WERI-Rb-1 (cell line): ENCODE data around the gene NDUFB6.
"Not testable (repeated sequence)": the region's sequence is repeated elsewhere in the genome, so short reads cannot be mapped to it uniquely, and the experiment has no call there.

Source experiments
- DNase-seq: peaks from one replicate; pipeline ENCODE4 v3.0.0-alpha.2; 2020
- H3K27ac ChIP-seq: fragments of 250-450 bp; sonication (Bioruptor Pico); 2 replicates; pipeline ENCODE4 v1.5.1; 2020; ENCODE audit warnings: mild to moderate bottlenecking, moderate library complexity
- H3K27me3 ChIP-seq: fragments of 250-450 bp; sonication (Bioruptor Pico); 2 replicates; pipeline ENCODE4 v1.5.1; 2021; ENCODE audit warnings: mild to moderate bottlenecking, low read depth, moderate library complexity; ENCODE audit not compliant: insufficient read depth, severe bottlenecking
- H3K36me3 ChIP-seq: fragments of 250-450 bp; sonication (Bioruptor Pico); 2 replicates; pipeline ENCODE4 v1.5.1; 2020; ENCODE audit warnings: mild to moderate bottlenecking, moderate library complexity
- H3K4me3 ChIP-seq: 2 replicates; pipeline ENCODE4 v1.5.1; 2011; ENCODE audit warnings: low read depth, mild to moderate bottlenecking, control low read depth, low read length
- H3K9me3 ChIP-seq: fragments of 250-450 bp; sonication (Bioruptor Pico); 2 replicates; pipeline ENCODE4 v1.5.1; 2021; ENCODE audit warnings: mild to moderate bottlenecking, moderate library complexity; ENCODE audit not compliant: severe bottlenecking
- CTCF ChIP-seq: IDR thresholded peaks from 2 replicates; pipeline ENCODE4 v1.5.1; 2011; ENCODE audit warnings: low read depth, mild to moderate bottlenecking, control low read depth, inconsistent platforms, low read length

Gene NDUFB6

GRCh38 chr9:32533336-32533735 is 39.6 kb downstream of the NDUFB6 start:
- TF ChIP-seq CTCF = no peak
- Histone ChIP-seq H3K4me3 (no peak overlapping the region), H3K27ac (no peak overlapping the region), H3K36me3 (no peaks in the 10 kb centered on the region), H3K27me3 (no peaks in the 10 kb centered on the region), H3K9me3 (no peaks in the 10 kb centered on the region)
- no peak for DNase-seq

- Histone ChIP-seq H3K4me3 (peak overlapping the region; percentile 62), H3K36me3 (no peaks in the 10 kb centered on the region), H3K27me3 (no peaks in the 10 kb centered on the region), H3K9me3 (no peaks in the 10 kb centered on the region), H3K27ac (no peak overlapping the region)
- TF ChIP-seq CTCF = no peak
- no peak for DNase-seq
These were observed 46.3 kb downstream of the NDUFB6 start for GRCh38 chr9:32526707-32527048.

DNA sequence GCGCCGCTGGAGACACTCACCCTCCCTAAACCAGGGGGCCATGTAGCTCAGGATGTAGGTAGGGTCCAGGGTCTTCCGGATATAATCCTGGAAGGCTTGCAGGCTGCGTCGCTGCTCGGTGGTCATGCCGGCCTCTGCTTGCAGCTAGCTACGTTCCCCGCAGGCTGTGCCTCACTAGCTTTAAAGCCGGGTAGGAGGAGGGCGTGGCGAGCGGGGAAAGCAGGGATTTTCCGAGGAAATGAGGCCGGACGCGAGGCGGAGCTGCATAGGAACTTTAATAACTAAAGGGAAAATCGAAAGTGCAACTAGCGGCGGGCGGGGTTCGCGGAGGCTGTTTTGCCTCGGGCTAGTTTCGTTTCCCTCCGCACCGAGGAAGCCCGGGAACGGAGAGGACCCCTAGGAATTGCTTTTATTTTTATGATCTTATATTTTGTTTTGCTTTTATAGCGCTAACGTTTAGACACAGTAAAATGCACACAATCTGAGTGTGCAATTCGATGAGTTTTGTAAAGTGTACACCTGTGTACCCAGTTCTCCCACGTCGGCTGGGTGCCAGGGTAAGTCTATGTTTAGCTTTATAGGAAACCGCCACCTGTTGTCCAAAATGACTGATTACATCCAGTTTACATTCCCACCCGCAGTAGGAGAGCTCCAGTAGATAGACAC is 46.8 kb downstream of the NDUFB6 start, which contains the start of gene RIGI:
RIGI (minus strand) TSS at position 156 of the 666 bp plus-strand sequence; CDS start at position 126, 30 bp downstream.
- Histone ChIP-seq H3K9me3 (no peaks in the 10 kb centered on the region), H3K27me3 (no peaks in the 10 kb centered on the region), H3K36me3 (no peaks in the 10 kb centered on the region), H3K4me3 (peak within 1 kb of the TSS; percentile 62), H3K27ac (no peak within 1 kb of the TSS)
- peak; percentile 40; the same call in 1 of the 2 replicates for TF ChIP-seq CTCF
- peak; percentile 80 for DNase-seq

- H3K36me3 ChIP-seq = no peaks in the 10 kb centered on the region
These were observed 47.3 kb downstream of the NDUFB6 start for GRCh38 chr9:32525709-32526030.

DNA sequence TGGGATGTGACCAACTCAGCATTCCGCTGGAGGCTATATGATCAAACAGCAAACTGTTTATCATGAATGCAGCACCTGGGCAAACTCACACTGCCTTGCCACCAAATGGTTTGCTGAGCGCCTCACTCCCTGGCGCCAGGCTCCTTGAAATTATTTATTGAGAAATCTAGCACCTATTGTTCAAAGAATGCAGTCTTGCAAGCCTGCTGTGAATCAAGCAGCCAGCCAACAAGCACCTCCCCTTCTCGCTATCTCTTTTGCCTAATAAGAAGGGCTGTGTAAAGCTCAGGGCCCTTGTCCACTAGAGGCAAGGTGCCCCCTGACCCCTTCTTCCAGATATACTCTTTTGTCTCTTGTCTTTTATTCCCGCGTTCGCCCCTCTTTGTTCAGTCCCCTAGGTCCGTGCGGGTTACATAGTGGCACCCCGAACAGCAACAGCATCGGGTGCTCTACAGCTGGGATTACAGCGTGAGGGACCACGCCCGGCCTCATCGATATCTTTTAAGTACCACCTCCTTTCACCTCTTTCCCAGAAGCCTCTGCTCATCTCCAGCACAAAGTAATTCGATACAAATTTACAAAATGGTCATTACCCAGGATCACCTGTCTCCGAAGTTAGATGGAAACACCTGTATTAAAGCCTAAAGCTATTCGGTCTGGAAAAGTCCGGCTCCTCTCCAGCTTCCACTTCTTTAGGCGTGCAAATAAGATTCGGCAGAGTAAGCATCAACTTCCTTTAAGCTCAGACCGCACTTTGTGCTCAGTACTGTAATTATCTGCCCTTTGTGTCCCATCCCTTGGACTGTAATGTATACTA is 47.9 kb downstream of the NDUFB6 start:
- Histone ChIP-seq H3K27ac (no peak overlapping the region), H3K9me3 (no peaks in the 10 kb centered on the region), H3K4me3 (no peak overlapping the region), H3K27me3 (no peaks in the 10 kb centered on the region), H3K36me3 (no peaks in the 10 kb centered on the region)
- DNase-seq = no peak
- TF ChIP-seq CTCF = no peak

More at GRCh38 chr9:32525709-32526030, 47.3 kb downstream of the NDUFB6 start:
- Histone ChIP-seq H3K4me3 (peak overlapping the region; percentile 62), H3K9me3 (no peaks in the 10 kb centered on the region), H3K27ac (no peak overlapping the region), H3K27me3 (no peaks in the 10 kb centered on the region)
- no peak for TF ChIP-seq CTCF
- no peak for DNase-seq

- H3K27me3 ChIP-seq, H3K36me3 ChIP-seq, H3K4me3 ChIP-seq, H3K27ac ChIP-seq, DNase-seq, H3K9me3 ChIP-seq: not testable (repeated sequence)
These were observed 48.4 kb downstream of the NDUFB6 start for GRCh38 chr9:32524558-32524891.
